Mesenteric fat pad (tissue), 1 donor: Measurements from ENCODE around the gene CDCA4. TPM values are rescaled to one million over a fixed set of nuclear protein-coding genes. Genes with fewer than 3 reads are reported as not detected.
A peak's percentile ranks its signal among the peaks of the same experiment; 100 is the strongest.

Experiments
- DNase-seq: peaks from one replicate; pipeline ENCODE4 v3.0.0-alpha.2; 2020; ENCODE audit warnings: low spot score
- total RNA-seq: library from RNA; stranded (reverse); fragmentation: NEBNext Ultra II Directional; extraction: Animal tissue kit (Norgen Biotek cat#: 25700); gene quantifications from one replicate; pipeline ENCODE4 v1.2.1, GENCODE V29; 2021
- donor health status: DM: yes; HTN: yes; CAD: no.

Gene CDCA4
- total RNA-seq, 1 donor from 2014 or later = 3.4 TPM

- DNase-seq = no peak
These were observed 43.7 kb downstream of the CDCA4 start for GRCh38 chr14:104977008-104977680.

GRCh38 chr14:104976198-104977007 lies 44.5 kb downstream of the CDCA4 start:
- peak; percentile 96 for DNase-seq

- no peak for DNase-seq
These were observed 45.2 kb downstream of the CDCA4 start for GRCh38 chr14:104975481-104976197.

GRCh38 chr14:104974665-104975390 lies 46.1 kb downstream of the CDCA4 start:
- no peak for DNase-seq

GRCh38 chr14:104974146-104974541 lies 46.7 kb downstream of the CDCA4 start:
- no peak for DNase-seq

GRCh38 chr14:104973385-104974145 lies 47.3 kb downstream of the CDCA4 start:
- DNase-seq = no peak

- peak; percentile 95 for DNase-seq
These were observed 47.8 kb downstream of the CDCA4 start for GRCh38 chr14:104973135-104973384.

GRCh38 chr14:104972301-104973134 lies 48.4 kb downstream of the CDCA4 start:
- DNase-seq = no peak

GRCh38 chr14:104971447-104972240 lies 49.2 kb downstream of the CDCA4 start:
- DNase-seq = no peak

- no peak for DNase-seq
These were observed 50.4 kb downstream of the CDCA4 start for GRCh38 chr14:104970231-104971068.

GRCh38 chr14:104969741-104970230 lies 51.1 kb downstream of the CDCA4 start:
- no peak for DNase-seq

- DNase-seq = no peak
These were observed 52.1 kb downstream of the CDCA4 start for GRCh38 chr14:104968541-104969401.

- no peak for DNase-seq
These were observed 52.7 kb downstream of the CDCA4 start for GRCh38 chr14:104968153-104968527.

GRCh38 chr14:104967386-104968152 lies 53.3 kb downstream of the CDCA4 start:
- DNase-seq = no peak

GRCh38 chr14:104966981-104967385 lies 53.9 kb downstream of the CDCA4 start:
- no peak for DNase-seq

- DNase-seq = no peak
These were observed 54.5 kb downstream of the CDCA4 start for GRCh38 chr14:104966261-104966865.
